ENCODE data around the gene BCOR. TPM values are rescaled to one million over a fixed set of nuclear protein-coding genes. Genes with fewer than 3 reads are reported as not detected.

The BCOR gene
- total RNA-seq, 4 donors from 2014 or later, result 19.9 to 32.5 (median 26.0) TPM

GRCh38 chrX:40065296-40066046, 32.3 kb downstream of the BCOR start:
- Histone ChIP-seq H3K4me1 (peaks cover 0 to 19% (median 17%) of the 10 kb centered on the region in 4 donors), H3K4me3 (no peak overlapping the region), H3K9me3 (no peaks in the 10 kb centered on the region), H3K27ac (replicated peaks in 1 of 4) (no peak overlapping the region), H3K36me3 (peaks cover under 1 to 62% (median 51%) of the 10 kb centered on the region in 4 donors), H3K27me3 (no peaks in the 10 kb centered on the region)
- no peak for DNase-seq (ENCODE audit: extremely low spot score)
- no peak for TF ChIP-seq POLR2AphosphoS5 (IDR thresholded peaks at IDR 0.05)
- TF ChIP-seq EP300 (IDR thresholded peaks at IDR 0.05), result no peak
- TF ChIP-seq POLR2A (IDR thresholded peaks at IDR 0.05; ENCODE audit: low read depth), result no peak
- no peak for TF ChIP-seq CTCF (IDR thresholded peaks at IDR 0.05)
- WGBS, result 88% methylated on average over 15 of the region's 16 CpGs
- intact Hi-C loops (cut with DNase I), result no loop called here

- no peak for DNase-seq (ENCODE audit: extremely low spot score)
- no peaks in the 10 kb centered on the region for H3K9me3 ChIP-seq
- H3K27ac ChIP-seq (replicated peaks in 1 of 4), result no peak overlapping the region
- peaks cover 0 to 19% (median 17%) of the 10 kb centered on the region in 4 donors for H3K4me1 ChIP-seq
- H3K27me3 ChIP-seq, result no peaks in the 10 kb centered on the region
- WGBS, result 84% methylated on average over 14 of the region's 25 CpGs
- H3K4me3 ChIP-seq, result no peak overlapping the region
- no peak for TF ChIP-seq CTCF (IDR thresholded peaks at IDR 0.05)
- TF ChIP-seq POLR2A (IDR thresholded peaks at IDR 0.05; ENCODE audit: low read depth), result no peak
- no peak for TF ChIP-seq POLR2AphosphoS5 (IDR thresholded peaks at IDR 0.05)
- no peak for TF ChIP-seq EP300 (IDR thresholded peaks at IDR 0.05)
- H3K36me3 ChIP-seq, result peaks cover 0 to 60% (median 40%) of the 10 kb centered on the region in 4 donors
- intact Hi-C loops (cut with DNase I), result no loop called here
Observed at GRCh38 chrX:40064055-40064597, 33.6 kb downstream of the BCOR start.

GRCh38 chrX:40063555-40063954, 34.2 kb downstream of the BCOR start:
- Histone ChIP-seq H3K27me3 (no peaks in the 10 kb centered on the region), H3K4me3 (no peak overlapping the region), H3K4me1 (peaks cover 0 to 19% (median 17%) of the 10 kb centered on the region in 4 donors), H3K27ac (replicated peaks in 1 of 4) (peak overlapping the region in 1 of 4 donors; percentile 34), H3K36me3 (peaks cover 0 to 55% (median 39%) of the 10 kb centered on the region in 4 donors), H3K9me3 (no peaks in the 10 kb centered on the region)
- no peak for DNase-seq (ENCODE audit: extremely low spot score)
- TF ChIP-seq CTCF (IDR thresholded peaks at IDR 0.05), result no peak
- no peak for TF ChIP-seq POLR2A (IDR thresholded peaks at IDR 0.05; ENCODE audit: low read depth)
- no peak for TF ChIP-seq EP300 (IDR thresholded peaks at IDR 0.05)
- TF ChIP-seq POLR2AphosphoS5 (IDR thresholded peaks at IDR 0.05), result no peak
- 75% methylated on average over 7 of the region's 7 CpGs for WGBS
- intact Hi-C loops (cut with DNase I), result no loop called here

GRCh38 chrX:40062525-40063155, 35.1 kb downstream of the BCOR start:
- WGBS, result 52% methylated on average over 24 of the region's 24 CpGs
- peak overlapping the region in 3 of 4 donors; percentile 10 to 39 (median 34) for H3K27ac ChIP-seq (replicated peaks in 1 of 4)
- intact Hi-C loops (cut with DNase I), result no loop called here
- DNase-seq (ENCODE audit: extremely low spot score), result no peak
- no peaks in the 10 kb centered on the region for H3K27me3 ChIP-seq
- TF ChIP-seq EP300 (IDR thresholded peaks at IDR 0.05), result no peak
- no peak for TF ChIP-seq POLR2A (IDR thresholded peaks at IDR 0.05; ENCODE audit: low read depth)
- TF ChIP-seq POLR2AphosphoS5 (IDR thresholded peaks at IDR 0.05), result peak; percentile 11 to 26
- TF ChIP-seq CTCF (IDR thresholded peaks at IDR 0.05), result no peak
- peaks cover 0 to 19% (median 17%) of the 10 kb centered on the region in 4 donors for H3K4me1 ChIP-seq
- H3K4me3 ChIP-seq, result no peak overlapping the region
- H3K36me3 ChIP-seq, result peaks cover 0 to 61% (median 37%) of the 10 kb centered on the region in 4 donors
- H3K9me3 ChIP-seq, result no peaks in the 10 kb centered on the region

Measured in esophagus muscularis mucosa (tissue), 4 donors.